ENCODE data around the gene TRPT1.

TRPT1 gene

DNA sequence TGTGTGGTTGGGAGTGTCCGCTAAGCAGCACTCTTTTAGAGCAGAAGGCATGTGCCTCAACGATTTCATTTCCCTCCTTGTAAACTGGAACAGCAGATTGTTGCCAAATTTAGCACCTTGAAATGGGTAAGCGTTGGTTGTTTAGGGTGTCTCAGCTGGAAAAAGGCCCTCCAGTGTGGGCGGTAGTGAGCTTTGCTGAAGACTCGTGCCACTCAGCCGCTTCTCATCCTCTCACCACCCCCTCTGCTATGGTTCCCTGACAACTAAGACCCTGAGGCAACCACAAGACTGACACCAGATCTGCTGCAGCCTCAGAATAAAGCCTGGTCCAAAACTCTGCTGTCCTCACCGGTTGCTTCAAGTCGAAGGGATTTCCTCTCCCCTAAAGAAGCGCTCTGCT is 29.4 kb downstream of the TRPT1 start:
- Histone ChIP-seq H3K27me3 (ENCODE audit: control insufficient read depth, low read length) (no peaks in the 10 kb centered on the region), H3K9me3 (ENCODE audit: control insufficient read depth, insufficient read depth, low read length) (no peaks in the 10 kb centered on the region), H4K20me1 (ENCODE audit: control insufficient read depth, insufficient read depth, low read depth, low read length) (no peaks in the 10 kb centered on the region)

DNA sequence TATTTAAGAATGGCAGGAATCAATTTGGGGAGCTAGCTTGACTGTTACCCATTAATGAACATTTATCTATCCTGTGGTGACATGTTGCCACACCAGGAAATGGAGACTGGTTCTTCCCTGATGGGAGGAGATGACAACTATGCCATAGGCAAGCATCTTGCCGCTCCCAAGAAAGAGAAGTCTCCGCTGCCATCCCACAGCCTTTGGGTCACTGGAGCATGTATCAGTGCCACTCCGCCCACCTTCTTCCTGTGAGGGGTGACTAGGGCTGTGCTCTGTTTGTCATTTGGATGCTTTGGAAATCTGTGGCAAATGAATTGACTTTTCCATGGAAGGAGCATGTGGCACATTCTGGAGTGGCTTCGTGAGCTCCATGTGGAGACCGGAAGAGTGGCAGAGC is 33.6 kb downstream of the TRPT1 start:
- no peak overlapping the region for H3K27ac ChIP-seq (ENCODE audit: low read depth, low read length)
- TF ChIP-seq EZH2phosphoT487 (IDR thresholded peaks at IDR 0.05; ENCODE audit: borderline replicate concordance, low read length): no peak
- TF ChIP-seq, protein P1, sequence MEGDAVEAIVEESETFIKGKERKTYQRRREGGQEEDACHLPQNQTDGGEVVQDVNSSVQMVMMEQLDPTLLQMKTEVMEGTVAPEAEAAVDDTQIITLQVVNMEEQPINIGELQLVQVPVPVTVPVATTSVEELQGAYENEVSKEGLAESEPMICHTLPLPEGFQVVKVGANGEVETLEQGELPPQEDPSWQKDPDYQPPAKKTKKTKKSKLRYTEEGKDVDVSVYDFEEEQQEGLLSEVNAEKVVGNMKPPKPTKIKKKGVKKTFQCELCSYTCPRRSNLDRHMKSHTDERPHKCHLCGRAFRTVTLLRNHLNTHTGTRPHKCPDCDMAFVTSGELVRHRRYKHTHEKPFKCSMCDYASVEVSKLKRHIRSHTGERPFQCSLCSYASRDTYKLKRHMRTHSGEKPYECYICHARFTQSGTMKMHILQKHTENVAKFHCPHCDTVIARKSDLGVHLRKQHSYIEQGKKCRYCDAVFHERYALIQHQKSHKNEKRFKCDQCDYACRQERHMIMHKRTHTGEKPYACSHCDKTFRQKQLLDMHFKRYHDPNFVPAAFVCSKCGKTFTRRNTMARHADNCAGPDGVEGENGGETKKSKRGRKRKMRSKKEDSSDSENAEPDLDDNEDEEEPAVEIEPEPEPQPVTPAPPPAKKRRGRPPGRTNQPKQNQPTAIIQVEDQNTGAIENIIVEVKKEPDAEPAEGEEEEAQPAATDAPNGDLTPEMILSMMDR (IDR thresholded peaks at IDR 0.05; ENCODE audit: low read depth, low read length, poor library complexity, severe bottlenecking): no peak
- H4K20me1 ChIP-seq (ENCODE audit: control insufficient read depth, insufficient read depth, low read depth, low read length): peaks cover 15% of the 10 kb centered on the region; the same call in 1 of the 2 replicates
- H3K9me3 ChIP-seq (ENCODE audit: control insufficient read depth, insufficient read depth, low read length): no peaks in the 10 kb centered on the region
- H3K4me3 ChIP-seq (ENCODE audit: low read length): no peak overlapping the region
- H3K36me3 ChIP-seq (ENCODE audit: control insufficient read depth, low read length): peaks cover 75% of the 10 kb centered on the region
- no peaks in the 10 kb centered on the region for H3K9me2 ChIP-seq (replicated peaks; ENCODE audit: control insufficient read depth, low read length)
- H3K79me2 ChIP-seq (ENCODE audit: control insufficient read depth, low read length): peaks cover 16% of the 10 kb centered on the region
- H3K27me3 ChIP-seq (ENCODE audit: control insufficient read depth, low read length): no peaks in the 10 kb centered on the region
- peaks cover 6% of the 10 kb centered on the region for H3K4me1 ChIP-seq (ENCODE audit: control insufficient read depth, low read length)
- H3F3A ChIP-seq (ENCODE audit: control insufficient read depth, insufficient read depth): no peaks in the 10 kb centered on the region
- H3K4me2 ChIP-seq (ENCODE audit: low read length): no peak overlapping the region

More for the DNA sequence above, 29.4 kb downstream of the TRPT1 start:
- H3K36me3 ChIP-seq (ENCODE audit: control insufficient read depth, low read length): peaks cover 89% of the 10 kb centered on the region
- no peak for TF ChIP-seq EZH2phosphoT487 (IDR thresholded peaks at IDR 0.05; ENCODE audit: borderline replicate concordance, low read length)
- TF ChIP-seq, protein P1 (IDR thresholded peaks at IDR 0.05; ENCODE audit: low read depth, low read length, poor library complexity, severe bottlenecking): no peak
- no peaks in the 10 kb centered on the region for H3K4me1 ChIP-seq (ENCODE audit: control insufficient read depth, low read length)
- H3K4me3 ChIP-seq (ENCODE audit: low read length): no peak overlapping the region
- H3K9me2 ChIP-seq (replicated peaks; ENCODE audit: control insufficient read depth, low read length): no peaks in the 10 kb centered on the region
- no peak overlapping the region for H3K4me2 ChIP-seq (ENCODE audit: low read length)
- no peak overlapping the region for H3K27ac ChIP-seq (ENCODE audit: low read depth, low read length)
- H3K79me2 ChIP-seq (ENCODE audit: control insufficient read depth, low read length): peaks cover 18% of the 10 kb centered on the region
- peaks cover 5% of the 10 kb centered on the region; the same call in 1 of the 2 replicates for H3F3A ChIP-seq (ENCODE audit: control insufficient read depth, insufficient read depth)

DNA sequence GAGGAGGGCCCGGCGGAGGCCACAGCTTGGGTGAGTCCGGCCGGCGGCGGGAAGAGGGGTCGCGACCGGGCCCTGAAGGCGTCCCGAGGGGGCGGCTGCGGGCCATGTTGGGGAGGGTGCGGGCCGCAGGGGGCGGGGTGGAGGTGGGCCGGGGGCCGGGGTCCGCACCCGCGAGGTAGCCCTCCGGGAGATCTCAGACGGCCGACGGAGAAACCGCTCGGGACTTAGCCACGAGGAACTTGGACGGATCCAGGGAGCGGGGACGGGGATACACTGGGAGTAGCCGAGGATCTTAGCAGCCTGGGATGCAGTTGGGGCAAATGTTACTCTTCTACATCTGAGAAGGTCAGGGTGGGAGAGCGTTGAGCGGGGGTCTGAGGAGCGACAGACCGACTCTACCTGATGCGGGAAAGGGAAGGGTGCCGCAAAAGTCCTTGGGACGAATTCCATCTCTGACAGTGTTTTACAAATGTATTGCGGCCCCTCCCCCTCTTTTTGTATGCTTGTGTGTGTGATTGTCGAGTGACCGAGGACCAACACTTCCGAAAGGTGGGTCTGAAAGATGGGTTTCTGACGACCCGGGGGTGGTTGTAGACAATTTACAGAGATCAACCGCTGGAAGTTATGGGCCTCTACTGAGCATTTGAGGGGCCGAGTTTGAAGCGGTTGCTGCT is 39.4 kb downstream of the TRPT1 start:
- Histone ChIP-seq H3K27ac (ENCODE audit: low read depth, low read length) (no peak overlapping the region), H3K9me3 (ENCODE audit: control insufficient read depth, insufficient read depth, low read length) (no peaks in the 10 kb centered on the region), H4K20me1 (ENCODE audit: control insufficient read depth, insufficient read depth, low read depth, low read length) (peaks cover 15% of the 10 kb centered on the region; the same call in 1 of the 2 replicates), H3K36me3 (ENCODE audit: control insufficient read depth, low read length) (peaks cover 22% of the 10 kb centered on the region), H3K4me3 (ENCODE audit: low read length) (no peak overlapping the region), H3K79me2 (ENCODE audit: control insufficient read depth, low read length) (peaks cover 36% of the 10 kb centered on the region), H3F3A (ENCODE audit: control insufficient read depth, insufficient read depth) (no peaks in the 10 kb centered on the region; the same call in 1 of the 2 replicates), H3K27me3 (ENCODE audit: control insufficient read depth, low read length) (no peaks in the 10 kb centered on the region), H3K4me2 (ENCODE audit: low read length) (no peak overlapping the region), H3K4me1 (ENCODE audit: control insufficient read depth, low read length) (peaks cover 28% of the 10 kb centered on the region), H3K9me2 (replicated peaks; ENCODE audit: control insufficient read depth, low read length) (no peaks in the 10 kb centered on the region)
- TF ChIP-seq EZH2phosphoT487 (IDR thresholded peaks at IDR 0.05; ENCODE audit: borderline replicate concordance, low read length): no peak
- TF ChIP-seq, protein P1 (IDR thresholded peaks at IDR 0.05; ENCODE audit: low read depth, low read length, poor library complexity, severe bottlenecking): no peak
